ENCODE measurements around the gene MFSD12. TPM values are rescaled to one million over a fixed set of nuclear protein-coding genes. Genes with fewer than 3 reads are reported as not detected.
"Not testable (repeated sequence)": the region's sequence is repeated elsewhere in the genome, so short reads cannot be mapped to it uniquely, and the experiment has no call there.

The MFSD12 gene
- total RNA-seq, 2 donors from 2014 or later, result 31.0 to 41.1 TPM

DNA sequence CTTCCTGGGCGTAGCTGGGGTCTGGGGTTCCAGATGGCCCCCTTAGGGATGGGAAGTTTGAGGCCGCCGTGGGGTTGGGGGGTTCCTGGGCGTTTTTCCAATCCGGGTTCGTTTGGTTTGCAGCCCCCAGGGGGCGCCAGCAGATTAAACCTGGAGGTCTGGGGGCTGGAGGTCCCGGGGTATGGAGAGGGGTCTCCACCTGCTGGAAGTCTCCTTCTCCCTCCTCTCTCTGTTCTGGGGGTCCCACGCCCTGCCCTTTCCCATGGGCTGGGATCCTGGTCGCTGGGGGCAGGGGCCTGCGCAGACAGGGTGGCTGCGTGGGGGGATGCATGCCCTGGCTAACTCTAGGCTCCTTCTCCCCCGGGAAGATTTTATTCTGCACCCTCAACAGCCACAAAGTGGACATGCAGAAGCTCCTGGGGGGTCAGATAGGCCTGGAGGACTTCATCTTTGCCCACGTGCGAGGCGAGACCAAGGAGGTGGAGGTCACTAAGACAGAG, 28.8 kb upstream of the MFSD12 start:
- DNase-seq, result no peak
- intact Hi-C loops (cut with DNase I, micrococcal nuclease), result no loop called here
- no peak for ATAC-seq

DNA sequence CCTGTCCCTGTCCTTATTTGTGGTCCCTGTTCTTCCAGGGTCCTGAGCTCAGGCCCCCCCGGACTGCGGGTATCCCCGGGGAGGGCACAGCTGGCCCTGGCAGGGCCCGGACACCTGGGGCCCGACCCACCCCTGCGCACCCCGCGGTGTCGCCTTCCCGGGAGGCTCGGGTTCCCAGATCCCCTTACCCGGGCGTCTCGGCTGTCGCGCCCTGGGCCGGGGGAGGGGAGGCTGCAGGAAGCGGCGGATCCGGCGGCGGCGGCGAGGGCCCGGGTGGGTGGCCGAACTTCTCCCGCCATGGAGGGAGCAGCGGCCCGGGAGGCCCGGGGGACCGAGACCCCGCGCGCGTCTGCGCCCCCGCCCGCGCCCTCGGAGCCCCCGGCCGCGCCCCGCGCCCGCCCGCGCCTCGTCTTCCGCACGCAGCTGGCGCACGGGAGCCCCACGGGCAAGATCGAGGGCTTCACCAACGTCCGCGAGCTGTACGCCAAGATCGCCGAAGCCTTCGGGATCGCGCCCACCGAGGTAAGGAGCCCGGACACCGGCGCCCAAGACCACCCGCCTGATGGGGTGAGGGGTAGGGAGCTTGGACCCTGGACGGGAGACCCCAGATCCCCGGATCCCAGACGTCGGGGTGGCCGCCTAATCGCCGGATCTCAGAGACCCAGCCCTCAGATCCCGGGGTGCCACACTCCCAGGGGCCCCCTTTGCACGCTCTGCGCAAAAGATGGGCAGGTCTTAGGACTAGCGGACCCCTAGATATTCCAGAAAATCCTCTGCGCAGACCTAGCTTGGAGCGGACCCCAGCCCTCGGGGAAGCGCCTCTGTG, 28.1 kb upstream of the MFSD12 start, which contains the start of gene GIPC3:
TSS of gene GIPC3 (plus strand) at position 178 of the 826 bp plus-strand sequence. CDS start at position 298, 120 bp downstream.
- intact Hi-C loops (cut with DNase I, micrococcal nuclease), result no loop called here
- DNase-seq (no peak), ATAC-seq (no peak)

DNA sequence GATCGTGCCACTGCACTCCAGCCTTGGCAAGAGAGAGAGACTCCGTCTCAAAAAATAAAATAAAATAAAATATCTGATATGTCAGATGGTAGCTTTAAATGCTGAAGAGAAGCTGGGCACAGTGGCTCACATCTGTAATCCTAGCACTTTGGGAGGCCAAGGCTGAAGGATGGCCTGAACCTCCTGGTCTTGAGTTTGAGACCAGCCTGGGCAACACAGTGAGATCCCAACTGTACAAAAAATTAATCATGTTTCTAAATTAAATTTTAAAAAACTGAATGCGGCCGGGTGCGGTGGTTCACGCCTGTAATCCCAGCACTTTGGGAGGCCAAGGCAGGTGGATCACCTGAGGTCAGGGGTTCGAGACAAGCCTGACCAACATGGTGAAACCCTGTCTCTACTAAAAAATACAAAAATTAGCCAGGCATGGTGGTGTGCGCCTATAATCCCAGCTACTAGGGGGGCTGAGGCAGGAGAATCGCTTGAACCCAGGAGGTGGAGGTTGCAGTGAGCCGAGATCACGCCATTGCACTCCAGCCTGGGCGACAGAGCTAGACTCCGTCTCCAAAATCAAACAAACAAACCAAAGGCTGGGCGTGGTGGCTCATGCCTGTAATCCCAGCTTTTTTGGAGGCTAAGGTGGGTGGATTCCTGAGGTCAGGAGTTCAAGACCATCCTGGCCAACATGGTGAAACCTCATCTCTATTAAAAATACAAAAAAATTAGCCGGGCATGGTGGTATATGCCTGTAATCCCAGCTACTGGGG, 26.8 kb upstream of the MFSD12 start:
- intact Hi-C loops (cut with DNase I, micrococcal nuclease); DNase-seq; ATAC-seq: not testable (repeated sequence)

DNA sequence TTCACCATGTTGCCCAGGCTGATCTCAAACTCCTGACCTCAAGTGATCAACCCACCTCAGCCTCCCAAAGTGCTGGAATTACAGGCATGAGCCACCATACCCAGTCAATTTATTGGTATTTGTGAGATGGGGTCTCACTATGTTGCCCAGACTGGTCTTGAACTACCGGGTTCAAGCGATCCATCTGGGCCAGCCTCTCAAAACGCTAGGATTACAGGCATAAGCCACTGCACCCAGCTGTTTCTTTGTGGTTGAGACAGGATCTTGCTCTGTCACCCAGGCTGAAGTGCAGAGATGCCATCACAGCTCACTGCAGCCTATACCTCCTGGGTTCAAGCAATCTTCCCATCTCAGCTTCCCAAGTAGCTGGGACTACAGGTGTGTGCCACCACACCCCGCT, 24.4 kb upstream of the MFSD12 start:
- DNase-seq; intact Hi-C loops (cut with DNase I, micrococcal nuclease); ATAC-seq: not testable (repeated sequence)

DNA sequence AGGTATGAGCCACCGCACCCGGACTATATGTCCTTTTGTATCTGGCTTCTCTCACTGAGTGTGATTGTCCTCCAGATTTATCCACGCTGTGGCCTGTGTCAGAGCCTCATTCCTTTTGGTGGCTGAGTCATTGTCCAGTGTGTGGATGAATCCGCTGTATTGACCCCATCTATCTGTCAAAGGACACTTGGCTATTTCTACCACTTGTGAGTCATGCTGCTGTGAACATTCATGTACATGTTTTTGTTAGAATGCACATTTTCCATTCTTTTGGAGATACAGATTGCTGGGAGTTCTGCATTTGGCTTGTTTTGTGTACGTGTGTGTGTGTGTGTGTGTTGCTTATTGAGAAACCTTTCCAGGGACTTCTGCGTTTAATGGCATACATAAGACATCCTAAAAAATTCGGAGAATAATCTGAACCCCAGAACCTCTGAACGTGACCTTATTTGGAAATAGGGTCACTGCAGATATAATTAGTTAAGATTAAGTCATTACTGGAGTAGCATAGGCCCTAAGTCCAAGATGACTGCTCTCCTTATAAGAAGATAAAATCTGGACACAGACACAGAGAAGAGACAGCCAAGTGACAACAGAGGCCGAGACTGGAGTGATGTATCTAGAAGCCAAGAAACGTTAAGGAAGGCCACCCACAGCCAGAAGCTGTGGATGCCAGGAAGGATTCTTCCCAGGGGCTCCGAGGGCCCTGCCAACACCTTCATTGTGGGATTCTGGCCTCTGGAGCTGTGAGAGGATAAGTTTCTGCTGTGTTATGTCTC, 23.0 kb upstream of the MFSD12 start:
- intact Hi-C loops (cut with DNase I, micrococcal nuclease), result no loop called here
- no peak for ATAC-seq
- DNase-seq, result no peak

DNA sequence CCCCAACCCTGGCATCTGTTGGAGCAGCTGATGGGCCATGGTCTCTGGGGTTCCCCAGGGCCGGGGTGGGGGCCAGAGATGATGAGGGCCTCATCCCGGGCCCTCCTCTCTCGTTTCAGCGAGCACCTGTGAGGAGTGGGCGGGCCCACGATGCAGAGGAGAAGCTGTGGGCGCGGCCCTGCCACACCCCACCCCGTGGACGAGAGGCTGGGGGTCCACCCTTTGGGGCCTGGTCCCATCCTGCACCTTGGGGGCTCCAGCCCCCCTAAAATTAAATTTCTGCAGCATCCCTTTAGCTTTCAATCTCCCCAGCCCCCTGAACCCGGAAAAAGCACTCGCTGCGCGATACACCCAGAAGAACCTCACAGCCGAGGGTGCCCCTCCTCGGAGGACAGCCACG, 21.0 kb upstream of the MFSD12 start:
- ATAC-seq (no peak), DNase-seq (no peak)
- intact Hi-C loops (cut with DNase I, micrococcal nuclease), result no loop called here

DNA sequence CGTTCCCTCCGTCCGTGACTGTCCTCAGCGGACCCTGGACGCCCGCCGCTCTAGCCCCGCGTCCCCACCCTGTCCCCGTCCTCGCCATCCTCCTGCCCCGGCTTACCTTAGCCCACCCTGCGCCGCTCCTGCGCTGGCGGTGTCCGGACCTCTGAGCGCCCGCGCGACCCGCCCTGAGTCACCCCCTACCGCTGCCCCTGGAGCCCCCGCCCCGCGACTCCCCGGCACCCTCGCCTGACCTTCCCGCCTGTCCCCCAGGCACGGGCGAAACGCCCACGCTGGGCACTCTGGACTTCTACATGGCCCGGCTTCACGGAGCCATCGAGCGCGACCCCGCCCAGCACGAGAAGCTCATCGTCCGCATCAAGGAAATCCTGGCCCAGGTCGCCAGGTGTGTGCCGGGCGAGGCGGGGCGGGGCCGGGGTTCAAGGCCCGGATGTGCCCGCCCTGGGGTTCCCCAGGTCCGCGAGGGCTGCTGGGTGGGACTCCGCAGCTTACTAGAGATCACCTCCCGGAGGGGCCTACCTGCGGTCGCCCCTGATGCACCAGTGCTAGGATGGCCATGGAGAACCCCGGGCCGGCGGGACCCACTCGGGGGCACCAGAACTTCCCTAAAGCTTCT, 20.4 kb upstream of the MFSD12 start:
- ATAC-seq, result peak; percentile 63
- intact Hi-C loops (cut with DNase I, micrococcal nuclease), result no loop called here
- DNase-seq, result peak; percentile 71 to 84

DNA sequence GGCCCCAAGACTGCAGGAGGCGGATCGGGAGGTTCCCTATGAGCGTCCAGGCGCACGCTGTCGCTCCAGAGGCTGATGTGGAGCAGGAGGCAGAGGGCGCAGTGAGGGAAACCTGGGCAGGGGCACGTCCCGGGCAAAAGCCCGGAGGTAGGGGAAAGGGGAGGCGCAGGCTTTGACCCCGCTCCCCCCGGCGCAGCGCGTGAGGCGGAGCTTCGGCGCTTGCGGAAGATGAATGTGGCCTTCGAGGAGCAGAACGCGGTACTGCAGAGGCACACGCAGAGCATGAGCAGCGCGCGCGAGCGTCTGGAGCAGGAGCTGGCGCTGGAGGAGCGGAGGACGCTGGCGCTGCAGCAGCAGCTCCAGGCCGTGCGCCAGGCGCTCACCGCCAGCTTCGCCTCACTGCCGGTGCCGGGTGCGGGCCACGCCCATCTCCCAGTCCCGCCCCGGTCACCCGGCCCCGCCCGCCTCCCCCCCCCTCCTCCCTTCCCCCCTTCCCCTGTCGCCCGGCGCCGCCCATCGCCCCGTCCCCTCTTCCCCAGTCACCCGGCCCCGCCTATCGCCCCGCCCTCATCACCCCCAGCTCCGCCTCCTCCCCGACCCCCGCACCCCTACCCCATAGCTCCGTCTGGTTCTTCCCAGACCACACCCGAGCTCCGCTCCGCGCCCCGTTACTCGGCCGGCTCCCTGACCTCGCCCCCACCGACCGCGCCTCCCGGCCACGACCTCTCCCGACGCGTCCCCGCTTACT, 19.5 kb upstream of the MFSD12 start:
- ATAC-seq (peak; percentile 23), DNase-seq (peak; percentile 65 to 66)
- intact Hi-C loops (cut with DNase I, micrococcal nuclease), result no loop called here

DNA sequence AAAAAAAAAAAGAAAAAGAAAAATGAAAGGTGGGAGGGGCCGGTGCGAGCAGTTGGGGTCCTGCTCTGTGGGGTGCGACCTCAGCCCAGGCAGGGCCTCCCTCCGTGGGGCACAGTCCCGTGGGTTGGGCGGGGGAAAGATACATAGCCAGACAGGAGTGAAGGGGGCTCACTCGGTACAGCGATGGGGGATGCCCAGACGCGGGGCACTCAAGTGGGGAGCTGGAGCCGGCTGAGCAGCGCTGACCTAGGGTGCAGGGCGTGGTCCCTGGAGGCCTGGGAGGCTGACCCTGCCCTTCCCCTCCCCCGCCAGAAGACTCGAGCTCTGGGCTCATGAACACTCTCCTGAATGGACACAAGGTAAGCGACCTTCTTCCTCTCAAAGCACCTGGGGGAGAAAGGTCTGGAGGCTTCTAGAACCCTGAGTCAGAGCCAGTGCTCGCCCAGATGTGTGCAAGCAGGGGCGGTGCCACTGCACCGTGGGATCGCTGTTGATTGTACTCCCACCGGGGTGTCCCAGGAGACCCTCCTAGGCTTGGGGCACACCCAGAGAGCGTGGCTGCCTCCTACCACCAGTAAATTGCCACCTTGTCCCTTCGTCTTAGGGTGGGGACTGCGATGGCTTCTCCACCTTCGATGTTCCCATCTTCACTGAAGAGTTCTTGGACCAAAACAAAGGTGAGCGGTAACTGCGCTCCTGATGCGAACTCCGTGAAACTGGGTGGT, 18.7 kb upstream of the MFSD12 start:
- DNase-seq (peak in 1 of 2 donors; percentile 43), ATAC-seq (no peak)
- intact Hi-C loops (cut with DNase I, micrococcal nuclease), result no loop called here

DNA sequence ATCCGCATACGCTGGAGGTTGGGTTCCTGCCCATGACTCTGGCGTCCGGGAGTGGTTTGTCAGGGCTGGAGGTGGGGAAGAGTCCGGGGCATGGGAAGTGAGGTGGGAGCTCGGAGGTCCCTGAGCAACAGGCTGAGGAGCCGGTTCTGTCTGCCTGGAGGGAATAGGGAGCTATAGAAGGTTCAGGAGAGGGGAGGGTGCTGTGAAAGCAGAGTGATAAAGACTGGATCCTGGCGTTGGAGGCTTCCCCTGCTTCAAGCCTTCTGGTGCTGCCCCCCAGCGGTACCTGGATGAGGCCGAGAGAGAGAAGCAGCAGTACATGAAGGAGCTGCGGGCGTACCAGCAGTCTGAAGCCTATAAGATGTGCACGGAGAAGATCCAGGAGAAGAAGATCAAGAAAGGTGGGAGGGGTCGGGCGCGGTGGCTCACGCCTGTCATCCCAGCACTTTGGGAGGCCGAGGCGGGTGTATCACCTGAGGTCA, 17.9 kb upstream of the MFSD12 start:
- intact Hi-C loops (cut with DNase I, micrococcal nuclease), result no loop called here
- DNase-seq (peak in 1 of 2 donors; percentile 48), ATAC-seq (no peak)

DNA sequence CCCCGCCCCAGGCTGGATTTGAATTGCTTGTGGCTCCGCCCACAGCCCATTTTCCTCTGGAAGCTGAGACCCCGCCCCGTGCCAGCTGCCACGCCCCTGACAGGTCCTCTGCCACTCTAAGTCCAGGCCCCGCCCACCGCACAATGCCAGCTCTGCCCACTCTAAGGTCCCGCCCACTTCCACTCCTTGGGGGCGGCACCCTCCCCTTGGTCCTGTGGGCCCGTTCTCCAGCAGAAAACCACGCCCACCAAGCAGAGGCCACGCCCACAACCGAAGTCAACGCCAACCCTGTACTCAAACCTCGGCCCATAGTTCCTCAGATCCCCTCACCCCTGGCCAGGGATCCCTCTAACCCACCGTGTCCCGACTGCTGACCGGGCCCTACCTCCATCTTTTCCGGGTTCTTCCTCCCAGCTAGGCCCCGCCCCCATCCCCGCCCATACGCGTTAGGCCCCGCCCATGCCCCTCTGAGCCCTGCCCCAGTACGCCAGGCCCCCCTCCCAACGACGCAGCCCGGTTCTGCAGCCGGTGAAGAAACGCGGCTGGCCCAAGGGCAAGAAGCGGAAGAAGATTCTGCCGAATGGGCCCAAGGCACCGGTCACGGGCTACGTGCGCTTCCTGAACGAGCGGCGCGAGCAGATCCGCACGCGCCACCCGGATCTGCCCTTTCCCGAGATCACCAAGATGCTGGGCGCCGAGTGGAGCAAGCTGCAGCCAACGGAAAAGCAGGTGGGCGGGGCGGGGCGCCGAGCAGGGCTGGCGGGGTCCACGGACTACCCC, 16.7 kb upstream of the MFSD12 start:
- intact Hi-C loops (cut with DNase I, micrococcal nuclease), result no loop called here
- peak; percentile 57 for ATAC-seq
- DNase-seq, result peak; percentile 97 to 99

DNA sequence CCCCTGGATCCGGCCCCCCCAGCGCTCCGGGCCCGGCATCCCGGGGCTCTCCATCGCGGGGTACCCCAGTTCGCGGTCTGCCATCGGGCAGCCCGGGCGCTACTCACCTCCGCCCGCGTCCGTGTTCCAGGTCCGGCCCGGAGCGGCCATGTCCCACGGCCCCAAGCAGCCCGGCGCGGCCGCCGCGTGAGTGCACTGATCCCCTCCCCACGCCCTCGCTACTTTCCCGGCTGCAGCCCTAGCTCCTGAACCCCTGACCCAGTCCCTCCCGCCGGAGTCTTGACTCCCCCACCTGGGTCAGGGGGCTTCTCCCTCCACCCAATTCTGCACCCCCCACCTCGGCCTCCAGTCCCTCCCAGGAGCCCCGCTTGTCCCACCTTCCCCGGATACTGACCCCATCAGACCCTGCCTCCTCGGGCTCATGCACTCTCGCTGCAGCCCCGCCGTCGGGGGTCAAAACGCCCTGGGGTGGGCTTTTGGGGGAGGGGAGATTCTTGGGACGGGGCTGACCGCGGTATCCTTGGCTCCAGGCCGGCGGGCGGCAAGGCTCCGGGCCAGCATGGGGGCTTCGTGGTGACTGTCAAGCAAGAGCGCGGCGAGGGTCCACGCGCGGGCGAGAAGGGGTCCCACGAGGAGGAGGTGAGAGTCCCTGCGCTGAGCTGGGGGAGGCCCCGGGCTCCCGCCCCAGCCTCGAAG, 15.9 kb upstream of the MFSD12 start:
- peak; percentile 15 for ATAC-seq
- DNase-seq, result peak; percentile 57 to 61
- intact Hi-C loops (cut with DNase I, micrococcal nuclease), result no loop called here

DNA sequence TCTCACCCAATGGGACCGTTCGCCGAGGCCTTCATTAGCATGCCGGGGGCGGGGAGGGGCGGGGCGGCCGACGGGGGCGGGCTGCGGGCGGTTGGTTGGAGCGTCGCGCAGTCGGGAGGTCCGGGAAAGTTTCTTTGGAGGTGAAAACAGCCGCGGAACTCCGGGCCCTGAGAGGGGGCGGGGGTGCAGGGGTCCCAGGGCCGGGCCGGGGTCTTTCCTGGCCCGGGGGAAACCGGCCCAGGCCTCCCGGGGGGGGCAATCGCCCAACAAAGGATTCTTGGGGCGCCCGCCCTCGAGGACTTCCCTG, 15.4 kb upstream of the MFSD12 start, which contains the start of gene HMG20B:
TSS of gene HMG20B (plus strand) at position 90 of the 307 bp plus-strand sequence. CDS start 366 bp downstream, outside the sequence.
- ATAC-seq (no peak), DNase-seq (no peak)
- intact Hi-C loops (cut with DNase I, micrococcal nuclease), result no loop called here

DNA sequence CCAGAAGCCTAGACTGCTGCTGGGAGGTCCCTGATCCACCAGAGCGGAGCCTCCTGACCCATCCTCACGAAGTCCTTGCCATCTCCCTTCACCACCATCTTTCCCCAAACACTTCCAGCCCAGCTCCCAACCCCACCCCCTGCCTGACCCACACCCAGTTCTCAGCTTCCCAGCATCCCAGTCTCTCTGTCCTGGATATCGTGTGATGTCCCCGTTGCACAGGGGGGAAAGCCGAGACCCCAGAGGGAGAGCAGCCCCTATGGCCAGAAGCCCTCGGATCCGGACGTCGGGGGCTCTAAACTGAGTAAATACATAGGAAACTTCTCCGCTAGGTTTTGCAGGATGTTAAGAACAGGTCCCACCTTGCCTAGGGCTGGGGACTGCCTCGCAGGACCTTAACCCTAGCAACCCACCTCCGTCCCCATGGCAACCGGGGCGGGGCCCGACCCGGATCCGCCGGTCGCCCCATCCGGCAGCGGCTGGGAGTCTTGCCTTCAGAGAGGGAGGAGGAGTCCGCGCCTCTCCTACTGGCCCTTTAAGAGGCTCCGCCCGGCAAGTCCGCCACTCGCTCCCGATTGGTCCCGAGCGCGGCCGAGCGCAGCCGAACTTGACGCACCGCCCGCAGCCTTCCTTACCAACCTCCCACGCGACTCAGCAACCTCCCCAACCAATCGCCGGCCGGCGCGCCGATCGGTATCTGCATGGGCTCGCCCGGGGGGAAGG, 14.9 kb upstream of the MFSD12 start:
- DNase-seq, result peak; percentile 99 to 100
- intact Hi-C loops (cut with DNase I, micrococcal nuclease), result no loop called here
- ATAC-seq, result peak; percentile 79

DNA sequence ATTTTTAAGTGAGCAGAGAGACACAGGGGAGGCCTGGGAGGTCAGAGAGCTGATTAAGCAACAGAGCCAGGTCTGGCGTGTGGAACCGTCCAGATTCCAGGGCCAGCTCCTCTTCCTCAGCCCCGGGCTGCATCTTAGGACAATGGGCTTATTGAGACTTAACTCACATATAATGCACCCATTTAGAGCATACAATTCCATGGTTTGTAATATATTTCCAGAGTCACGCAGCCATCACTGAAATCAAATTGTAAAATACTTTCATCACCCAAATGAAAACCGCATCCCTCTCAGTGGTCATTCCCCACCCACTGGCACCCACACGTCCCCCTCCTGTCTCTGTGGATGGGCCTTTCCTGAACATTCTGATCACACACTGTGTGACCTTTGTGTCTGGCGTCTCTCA, 13.2 kb upstream of the MFSD12 start:
- intact Hi-C loops (cut with DNase I, micrococcal nuclease), result no loop called here
- DNase-seq (no peak), ATAC-seq (no peak)

Measured in left colon (tissue), 2 donors.